AG04450 (cell line): ENCODE results near the gene COMMD1. TPM values are rescaled to one million over a fixed set of nuclear protein-coding genes. Genes with fewer than 3 reads are reported as not detected.

Experiments used
- CTCF ChIA-PET: fragments of 300-600, 350-600 bp; formaldehyde crosslinking; extraction: SDS; loops from one replicate; lab custom pipeline; 2022; ENCODE audit warnings: antibody characterized with exemption, inconsistent platforms; lab: Charles Lee
- POLR2A ChIA-PET: fragments of 350-600 bp; formaldehyde crosslinking; extraction: SDS; loops from one replicate; lab custom pipeline; 2021; ENCODE audit warnings: antibody characterized with exemption, inconsistent platforms; lab: Yijun Ruan, JAX
- DNase-seq: peaks from one replicate; pipeline ENCODE4 v3.0.0-alpha.2; 2011; ENCODE audit warnings: low read depth, low spot score
- H3K27ac ChIP-seq: one replicate; pipeline ENCODE4 v1.5.1; 2012; ENCODE audit warnings: low read depth, low read length, control low read depth
- H3K27me3 ChIP-seq: one replicate; pipeline ENCODE4 v1.6.0; 2012; ENCODE audit warnings: low read length; ENCODE audit not compliant: control insufficient read depth, insufficient read depth
- H3K4me3 ChIP-seq: 2 replicates; pipeline ENCODE4 v1.5.1; 2011; ENCODE audit warnings: mild to moderate bottlenecking, low read depth, low read length, control low read depth
- H3K9me3 ChIP-seq: 2 replicates; pipeline ENCODE4 v1.5.1; 2012; ENCODE audit warnings: low read length; ENCODE audit not compliant: control insufficient read depth, insufficient read depth
- CTCF ChIP-seq: IDR thresholded peaks from 2 replicates; pipeline ENCODE4 v1.5.1; 2011; ENCODE audit warnings: low read depth, low read length, control low read depth, inconsistent platforms
- polyA plus RNA-seq: library from polyadenylated mRNA; depleted of rRNA; stranded (reverse); fragments of >200 nt; gene quantifications from 2 replicates; pipeline ENCODE4 v1.2.3, GENCODE V29; 2011

Gene COMMD1
- polyA plus RNA-seq, 1 experiment = 59.9 TPM

GRCh38 chr2:61948661-61949457, 43.4 kb downstream of the COMMD1 start:
- H3K4me3 ChIP-seq = no peak overlapping the region
- H3K9me3 ChIP-seq = peaks cover 8% of the 10 kb centered on the region
- no peak for TF ChIP-seq CTCF
- ChIA-PET POLR2A (no interaction called here), CTCF (no interaction called here)
- no peaks in the 10 kb centered on the region for H3K27me3 ChIP-seq
- no peak for DNase-seq
- no peak overlapping the region for H3K27ac ChIP-seq

DNA sequence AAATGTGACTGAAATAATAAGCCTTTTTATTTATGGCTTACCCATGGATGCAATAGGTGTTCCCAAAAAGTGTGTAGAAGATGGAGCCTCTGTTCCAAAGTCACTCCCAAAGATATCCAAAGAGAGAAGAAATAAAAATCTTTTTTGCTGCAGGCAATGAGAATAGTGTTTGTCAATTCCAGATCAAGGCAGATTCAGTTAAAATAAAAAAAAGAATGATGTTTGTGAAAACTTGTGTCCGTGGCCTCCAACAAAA, 43.9 kb downstream of the COMMD1 start:
- no peak overlapping the region for H3K4me3 ChIP-seq
- CTCF ChIA-PET = no interaction called here
- H3K27me3 ChIP-seq = no peaks in the 10 kb centered on the region
- DNase-seq = no peak
- POLR2A ChIA-PET = no interaction called here
- peaks cover 8% of the 10 kb centered on the region for H3K9me3 ChIP-seq
- H3K27ac ChIP-seq = no peak overlapping the region
- TF ChIP-seq CTCF = no peak

DNA sequence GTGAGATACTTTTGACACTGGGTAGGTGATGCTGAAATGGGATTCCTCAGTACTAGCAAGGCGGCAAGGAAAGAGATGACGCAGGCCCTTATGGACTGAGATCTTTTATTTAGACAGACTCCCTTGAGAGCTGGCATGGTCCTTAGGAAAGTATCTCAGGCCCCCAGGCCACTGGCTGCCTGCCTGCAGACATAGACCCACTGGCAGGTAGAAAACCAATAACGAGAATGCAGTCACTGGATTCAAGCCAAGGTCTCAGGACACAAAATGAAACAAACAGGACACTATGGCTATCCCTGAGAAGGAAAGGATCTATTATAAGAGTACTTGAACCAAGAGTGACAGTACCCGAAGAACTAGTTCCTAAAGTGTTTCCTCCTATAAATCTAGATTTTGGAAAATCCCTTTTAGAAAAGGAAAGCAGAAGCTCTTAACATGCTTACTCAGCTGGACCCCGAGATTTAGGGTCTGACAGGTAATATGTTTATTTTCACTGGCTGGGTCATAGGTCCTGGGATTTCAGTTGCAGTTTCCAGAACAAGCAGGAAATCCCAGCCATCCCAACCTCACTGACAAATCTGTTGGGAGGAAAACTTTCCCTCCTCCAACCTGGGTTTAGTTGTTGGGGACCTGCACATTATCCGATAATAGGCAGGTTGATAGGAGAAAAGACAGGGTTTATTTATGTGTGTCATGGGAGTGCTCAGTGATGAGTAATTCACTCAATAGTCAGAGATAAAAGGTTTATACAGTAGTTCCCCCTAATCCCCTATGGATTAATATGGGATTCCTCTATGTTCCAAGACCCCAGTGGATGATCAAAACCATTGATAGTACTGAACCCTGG, 44.5 kb downstream of the COMMD1 start:
- no peak for DNase-seq
- no peak for TF ChIP-seq CTCF
- Histone ChIP-seq H3K27ac (no peak overlapping the region), H3K4me3 (no peak overlapping the region), H3K27me3 (no peaks in the 10 kb centered on the region), H3K9me3 (peaks cover 8% of the 10 kb centered on the region)
- POLR2A ChIA-PET = no interaction called here
- CTCF ChIA-PET = no interaction called here

DNA sequence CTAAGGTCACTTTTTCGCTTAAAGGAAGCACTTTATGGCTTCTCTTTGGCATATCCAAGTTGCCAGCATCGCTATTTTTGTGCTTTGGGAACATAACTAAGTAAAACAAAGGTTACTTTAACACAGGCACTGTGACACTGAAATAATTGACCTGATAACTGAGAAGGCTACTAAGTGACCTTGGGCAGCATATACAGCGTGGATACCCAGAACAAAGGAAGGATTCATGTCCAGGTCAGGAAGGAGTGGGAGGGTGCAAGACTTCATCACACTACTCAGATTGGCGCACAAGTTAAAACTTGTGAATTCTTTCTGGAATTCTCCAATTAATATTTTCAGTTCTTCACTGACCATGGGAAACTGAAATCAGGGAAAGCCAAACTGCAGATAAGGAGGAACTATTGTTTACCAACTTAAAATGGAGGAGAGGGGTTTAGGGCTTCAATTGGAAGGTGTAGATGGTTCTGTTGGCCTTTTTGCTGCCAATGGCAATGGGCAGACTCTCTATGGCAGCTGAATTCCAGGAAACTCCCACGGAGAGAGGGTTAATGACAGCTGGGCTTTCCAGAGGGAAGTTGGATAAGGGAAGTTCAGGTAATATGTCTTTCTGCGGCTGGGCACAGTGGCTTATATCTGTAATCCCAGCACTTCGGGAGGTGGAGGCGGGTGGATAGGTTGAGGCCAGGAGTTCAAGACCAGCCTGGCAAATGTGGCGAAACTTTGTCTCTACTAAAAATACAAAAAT, 45.3 kb downstream of the COMMD1 start:
- ChIA-PET POLR2A (no interaction called here), CTCF (no interaction called here)
- no peaks in the 10 kb centered on the region for H3K27me3 ChIP-seq
- H3K4me3 ChIP-seq = no peak overlapping the region
- no peak for DNase-seq
- H3K9me3 ChIP-seq = peaks cover 8% of the 10 kb centered on the region
- H3K27ac ChIP-seq = no peak overlapping the region
- TF ChIP-seq CTCF = no peak

DNA sequence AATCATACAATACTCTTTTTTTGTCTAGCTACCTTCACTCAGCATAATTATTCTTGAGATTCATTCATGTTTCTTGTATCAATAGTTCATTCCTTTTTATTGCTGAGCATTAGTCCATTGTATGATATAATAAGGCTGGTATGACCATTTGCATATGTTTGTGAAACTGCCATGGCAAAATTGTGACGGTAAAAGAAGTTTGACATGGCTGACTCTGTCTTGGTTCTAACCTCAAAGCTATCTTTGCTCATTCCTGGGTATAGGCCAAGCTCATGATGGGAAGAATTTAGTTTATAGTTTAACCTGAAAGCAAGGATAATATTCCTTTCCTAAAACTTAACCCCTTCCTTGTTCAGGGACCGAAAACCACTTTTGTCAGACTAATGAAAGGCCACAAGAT, 46.4 kb downstream of the COMMD1 start:
- Histone ChIP-seq H3K4me3 (no peak overlapping the region), H3K27me3 (no peaks in the 10 kb centered on the region), H3K9me3 (peaks cover 8% of the 10 kb centered on the region), H3K27ac (no peak overlapping the region)
- DNase-seq = no peak
- no peak for TF ChIP-seq CTCF
- CTCF ChIA-PET = no interaction called here
- POLR2A ChIA-PET = no interaction called here
